ENCODE measurements around the gene PLEKHA5.

Gene PLEKHA5

DNA sequence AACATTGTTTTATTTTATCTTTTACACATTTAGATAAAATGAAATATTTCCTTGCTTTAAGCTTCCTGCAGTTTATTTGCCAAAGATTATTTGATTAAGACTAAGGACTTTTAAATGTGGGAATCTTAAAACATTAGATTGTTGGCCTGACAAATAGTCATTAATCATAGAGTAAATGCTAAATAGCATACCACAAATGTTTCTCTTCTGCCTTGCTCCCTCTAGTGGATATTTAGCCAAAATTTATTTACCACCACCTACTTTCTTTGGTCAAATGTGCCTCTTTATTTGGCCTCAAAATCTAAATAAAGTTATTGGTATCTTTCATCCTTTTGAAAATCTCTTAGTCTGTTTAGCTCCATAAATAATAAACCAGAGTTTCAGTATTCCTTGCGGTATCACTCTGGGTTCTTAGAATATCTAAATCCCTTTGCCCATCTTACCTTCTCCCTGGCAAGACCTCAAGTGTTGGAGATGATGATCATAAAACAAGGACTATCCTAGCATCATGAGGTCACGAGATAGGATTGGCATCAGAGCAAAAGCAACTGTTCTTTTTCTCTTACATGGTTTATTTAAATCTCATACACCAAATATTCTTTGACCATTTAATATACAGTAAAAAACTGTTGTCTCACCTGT lies 159.2 kb downstream of the PLEKHA5 start:
- Histone ChIP-seq H2AFZ (ENCODE audit: low read length) (no peak overlapping the region), H3F3A (ENCODE audit: insufficient read depth, low read length) (no peaks in the 10 kb centered on the region), H3K79me2 (ENCODE audit: insufficient read depth, low read length) (no peaks in the 10 kb centered on the region), H3K36me3 (ENCODE audit: insufficient read depth, low read length) (no peaks in the 10 kb centered on the region), H3K9ac (ENCODE audit: low read length) (no peak overlapping the region), H3K4me2 (ENCODE audit: low read length) (no peak overlapping the region), H3K9me2 (ENCODE audit: low read depth, low read length) (no peaks in the 10 kb centered on the region), H3K4me3 (ENCODE audit: low read depth, low read length, poor library complexity, severe bottlenecking) (no peak overlapping the region), H3K9me3 (ENCODE audit: low read length) (no peaks in the 10 kb centered on the region), H4K20me1 (ENCODE audit: insufficient read depth, low read length) (no peaks in the 10 kb centered on the region), H3K4me1 (ENCODE audit: insufficient read depth, low read length, severe bottlenecking) (no peaks in the 10 kb centered on the region), H3K27me3 (ENCODE audit: insufficient read depth, low read length) (no peaks in the 10 kb centered on the region), H3K27ac (ENCODE audit: low read depth, low read length, poor library complexity, severe bottlenecking) (no peak overlapping the region)
- no peak for TF ChIP-seq EZH2 (IDR thresholded peaks at IDR 0.05; ENCODE audit: borderline replicate concordance, low read length)
- TF ChIP-seq, protein P1, sequence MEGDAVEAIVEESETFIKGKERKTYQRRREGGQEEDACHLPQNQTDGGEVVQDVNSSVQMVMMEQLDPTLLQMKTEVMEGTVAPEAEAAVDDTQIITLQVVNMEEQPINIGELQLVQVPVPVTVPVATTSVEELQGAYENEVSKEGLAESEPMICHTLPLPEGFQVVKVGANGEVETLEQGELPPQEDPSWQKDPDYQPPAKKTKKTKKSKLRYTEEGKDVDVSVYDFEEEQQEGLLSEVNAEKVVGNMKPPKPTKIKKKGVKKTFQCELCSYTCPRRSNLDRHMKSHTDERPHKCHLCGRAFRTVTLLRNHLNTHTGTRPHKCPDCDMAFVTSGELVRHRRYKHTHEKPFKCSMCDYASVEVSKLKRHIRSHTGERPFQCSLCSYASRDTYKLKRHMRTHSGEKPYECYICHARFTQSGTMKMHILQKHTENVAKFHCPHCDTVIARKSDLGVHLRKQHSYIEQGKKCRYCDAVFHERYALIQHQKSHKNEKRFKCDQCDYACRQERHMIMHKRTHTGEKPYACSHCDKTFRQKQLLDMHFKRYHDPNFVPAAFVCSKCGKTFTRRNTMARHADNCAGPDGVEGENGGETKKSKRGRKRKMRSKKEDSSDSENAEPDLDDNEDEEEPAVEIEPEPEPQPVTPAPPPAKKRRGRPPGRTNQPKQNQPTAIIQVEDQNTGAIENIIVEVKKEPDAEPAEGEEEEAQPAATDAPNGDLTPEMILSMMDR (IDR thresholded peaks at IDR 0.05; ENCODE audit: low read length) = peak; percentile 68

DNA sequence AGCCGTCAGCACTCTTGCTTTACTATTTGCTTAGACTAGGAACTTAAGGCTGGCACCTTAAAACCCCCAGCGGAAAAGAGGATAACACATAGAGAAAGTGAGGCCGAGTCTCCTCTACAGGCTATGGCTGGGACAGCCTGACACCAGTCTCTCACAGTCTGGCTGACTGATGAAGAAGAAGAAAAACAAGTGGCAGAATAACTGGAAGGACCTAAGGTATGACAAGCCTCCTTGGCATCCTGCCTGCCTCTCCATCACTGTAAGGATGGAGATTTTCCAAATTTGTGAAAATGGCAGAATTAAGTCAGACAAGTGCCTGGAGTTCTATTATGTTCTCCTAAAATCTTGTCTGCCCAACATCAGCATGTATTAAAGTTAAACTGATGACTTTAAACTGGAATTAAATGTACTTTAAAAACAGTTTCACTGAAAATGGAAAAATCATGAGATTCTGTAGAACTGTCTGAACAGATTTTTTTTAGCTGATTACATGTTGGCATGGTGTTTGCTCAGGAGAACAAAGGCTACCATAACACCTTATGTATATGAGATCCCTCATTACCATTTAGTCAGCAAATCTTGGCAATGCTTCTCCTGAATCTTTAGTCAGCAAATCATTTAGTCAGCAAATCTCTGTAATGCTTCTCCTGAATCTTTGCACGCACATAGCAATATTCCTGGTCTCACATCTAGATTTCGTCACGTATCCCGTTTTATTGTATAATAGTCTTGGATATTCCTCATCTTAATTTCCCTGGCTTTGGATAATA lies 169.5 kb downstream of the PLEKHA5 start:
- no peaks in the 10 kb centered on the region for H3K9me2 ChIP-seq (ENCODE audit: low read depth, low read length)
- no peaks in the 10 kb centered on the region for H3K27me3 ChIP-seq (ENCODE audit: insufficient read depth, low read length)
- H2AFZ ChIP-seq (ENCODE audit: low read length) = no peak overlapping the region
- no peaks in the 10 kb centered on the region for H4K20me1 ChIP-seq (ENCODE audit: insufficient read depth, low read length)
- H3K9ac ChIP-seq (ENCODE audit: low read length) = no peak overlapping the region
- no peak overlapping the region for H3K27ac ChIP-seq (ENCODE audit: low read depth, low read length, poor library complexity, severe bottlenecking)
- H3K9me3 ChIP-seq (ENCODE audit: low read length) = no peaks in the 10 kb centered on the region
- H3K4me2 ChIP-seq (ENCODE audit: low read length) = no peak overlapping the region
- no peaks in the 10 kb centered on the region for H3K36me3 ChIP-seq (ENCODE audit: insufficient read depth, low read length)
- no peak overlapping the region for H3K4me3 ChIP-seq (ENCODE audit: low read depth, low read length, poor library complexity, severe bottlenecking)
- no peaks in the 10 kb centered on the region for H3K4me1 ChIP-seq (ENCODE audit: insufficient read depth, low read length, severe bottlenecking)
- H3K79me2 ChIP-seq (ENCODE audit: insufficient read depth, low read length) = no peaks in the 10 kb centered on the region
- no peaks in the 10 kb centered on the region for H3F3A ChIP-seq (ENCODE audit: insufficient read depth, low read length)
- TF ChIP-seq, protein P1 (IDR thresholded peaks at IDR 0.05; ENCODE audit: low read length) = no peak
- no peak for TF ChIP-seq EZH2 (IDR thresholded peaks at IDR 0.05; ENCODE audit: borderline replicate concordance, low read length)

DNA sequence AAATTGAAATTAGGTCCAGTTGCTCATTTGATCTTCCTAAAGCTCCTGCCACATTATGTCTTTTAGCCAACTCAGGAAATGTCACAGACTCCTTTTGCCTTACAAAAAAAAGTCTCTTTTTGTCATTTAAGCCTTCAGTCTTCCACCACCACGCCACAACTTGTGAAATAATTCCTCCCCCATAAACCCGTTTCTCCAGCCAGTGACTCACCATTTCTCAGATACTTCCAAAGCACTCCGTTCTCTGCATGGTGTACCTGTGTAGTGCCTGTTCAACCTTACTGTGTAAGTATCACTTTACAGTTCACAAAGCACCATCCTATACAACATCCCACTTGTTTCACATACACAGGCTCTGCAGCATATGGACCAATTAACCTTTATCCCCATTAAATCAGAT lies 170.2 kb downstream of the PLEKHA5 start:
- Histone ChIP-seq H3K4me2 (ENCODE audit: low read length) (no peak overlapping the region), H4K20me1 (ENCODE audit: insufficient read depth, low read length) (no peaks in the 10 kb centered on the region), H3K36me3 (ENCODE audit: insufficient read depth, low read length) (no peaks in the 10 kb centered on the region), H3K9me2 (ENCODE audit: low read depth, low read length) (no peaks in the 10 kb centered on the region), H3K9ac (ENCODE audit: low read length) (no peak overlapping the region), H3K27me3 (ENCODE audit: insufficient read depth, low read length) (no peaks in the 10 kb centered on the region), H3K4me3 (ENCODE audit: low read depth, low read length, poor library complexity, severe bottlenecking) (no peak overlapping the region), H3K79me2 (ENCODE audit: insufficient read depth, low read length) (no peaks in the 10 kb centered on the region), H3K9me3 (ENCODE audit: low read length) (no peaks in the 10 kb centered on the region), H3K27ac (ENCODE audit: low read depth, low read length, poor library complexity, severe bottlenecking) (no peak overlapping the region), H2AFZ (ENCODE audit: low read length) (no peak overlapping the region), H3F3A (ENCODE audit: insufficient read depth, low read length) (no peaks in the 10 kb centered on the region), H3K4me1 (ENCODE audit: insufficient read depth, low read length, severe bottlenecking) (no peaks in the 10 kb centered on the region)
- TF ChIP-seq EZH2 (IDR thresholded peaks at IDR 0.05; ENCODE audit: borderline replicate concordance, low read length) = no peak
- TF ChIP-seq, protein P1 (IDR thresholded peaks at IDR 0.05; ENCODE audit: low read length) = no peak

All from OCI-LY1 (cell line).